Activated CD8-positive, alpha-beta memory T cell treated with anti-CD3 and anti-CD28 coated beads, Interleukin-2, amount 50 U/mL, for 1 hour (primary cell): ENCODE data around the gene PXDN.
"Not testable (repeated sequence)": the region's sequence is repeated elsewhere in the genome, so short reads cannot be mapped to it uniquely, and the experiment has no call there.

Experiments used
- DNase-seq: peaks from one replicate; pipeline ENCODE4 v3.0.0-alpha.2; 2020; ENCODE audit errors: extremely low read depth

PXDN gene

DNA sequence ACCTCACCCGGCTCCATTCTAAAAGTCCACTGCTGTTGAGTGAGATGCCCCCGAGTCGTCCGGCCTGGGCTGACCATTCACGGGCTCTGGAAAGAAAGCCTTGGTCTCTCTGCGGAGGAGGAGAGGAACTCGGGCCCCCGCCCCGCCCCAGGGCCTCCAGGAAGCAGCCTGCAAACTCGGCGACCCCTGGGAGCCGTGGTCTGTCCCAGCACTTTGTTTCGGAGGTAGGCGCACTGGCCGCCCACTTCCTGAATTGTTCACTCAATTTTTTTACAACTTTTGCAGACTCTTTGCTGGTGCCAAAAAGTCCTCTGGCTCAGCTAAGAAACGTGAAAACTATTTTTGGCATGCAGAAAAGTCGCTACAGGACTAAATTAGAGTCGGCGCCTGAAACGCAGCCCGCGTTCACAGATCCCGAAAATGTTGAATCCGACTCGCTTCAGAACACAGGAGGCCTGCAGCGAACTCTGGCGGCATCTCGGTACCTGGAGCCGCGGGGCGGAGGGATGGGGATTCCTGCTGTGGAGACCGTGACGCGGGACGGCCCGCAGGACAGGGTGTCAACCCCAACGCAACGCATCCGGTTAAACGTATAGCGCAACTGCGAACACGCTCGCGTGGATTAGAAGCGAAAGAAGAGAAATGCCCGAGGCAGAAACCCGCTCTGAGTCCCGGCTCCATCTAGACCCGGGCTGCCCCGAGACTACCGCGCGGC, 1.5 kb downstream of the PXDN start:
- DNase-seq = no peak

- no peak for DNase-seq
These were observed 2.0 kb downstream of the PXDN start for GRCh38 chr2:1742301-1742680.

DNA sequence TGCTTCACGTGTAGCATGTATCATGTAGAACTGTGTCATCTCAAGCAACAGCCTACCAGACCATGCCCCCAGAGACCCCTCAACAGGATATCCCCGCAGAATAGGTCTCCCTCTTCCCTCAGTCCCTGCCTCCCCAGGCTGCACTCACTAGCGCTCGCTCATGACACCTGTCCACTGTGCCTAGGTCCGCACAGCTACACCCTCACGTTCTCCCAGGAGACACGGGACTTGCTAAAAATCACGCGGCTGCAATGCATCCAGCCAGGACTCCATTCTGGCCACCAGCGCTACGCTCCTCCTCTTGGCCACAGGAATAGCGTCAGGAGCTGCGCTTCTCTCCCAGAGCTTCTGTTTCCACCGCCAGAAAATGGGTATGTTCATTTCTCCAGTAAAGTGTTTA, 2.5 kb downstream of the PXDN start:
- DNase-seq = no peak

DNA sequence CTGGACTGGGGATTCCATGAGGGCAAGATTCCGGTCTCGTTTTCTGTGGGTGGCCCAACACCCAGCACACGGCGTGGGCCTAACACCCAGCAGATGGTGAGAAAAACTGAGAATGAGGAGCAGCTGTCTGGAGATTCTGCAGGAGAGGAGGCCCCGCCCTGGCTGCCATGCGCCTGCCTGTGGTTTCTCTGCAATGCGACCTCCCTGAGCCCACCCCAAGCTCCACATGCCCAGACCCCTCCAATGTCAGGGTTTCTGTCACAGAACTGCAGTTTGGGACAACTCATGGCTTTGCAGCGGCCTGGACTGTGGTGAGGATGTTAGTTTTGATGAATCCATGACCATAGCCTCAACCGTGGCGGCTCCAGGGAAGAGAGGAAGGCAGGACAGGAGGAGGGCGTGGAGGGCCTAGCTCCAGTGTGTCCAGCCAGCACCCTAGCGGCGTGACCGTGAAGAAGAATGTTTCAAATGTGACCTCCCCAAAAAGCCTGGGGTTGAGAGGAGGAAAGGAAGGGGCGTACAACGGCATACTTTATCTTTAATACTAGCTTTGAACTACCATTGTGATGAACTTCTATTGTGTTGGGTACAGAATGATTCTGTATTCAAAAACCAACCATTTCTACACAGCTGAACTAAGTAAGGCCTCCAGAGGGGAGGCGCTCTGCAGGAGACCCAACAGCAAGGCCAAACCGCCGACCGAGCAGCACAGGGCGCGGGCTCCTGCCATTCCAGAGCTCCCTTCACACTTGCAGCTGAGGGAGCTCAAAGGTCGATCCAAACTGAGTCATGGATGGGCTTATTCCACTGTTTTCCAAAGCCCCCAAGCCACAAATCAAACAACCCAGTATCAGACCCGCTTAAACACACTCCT, 3.4 kb downstream of the PXDN start:
- no peak for DNase-seq

DNA sequence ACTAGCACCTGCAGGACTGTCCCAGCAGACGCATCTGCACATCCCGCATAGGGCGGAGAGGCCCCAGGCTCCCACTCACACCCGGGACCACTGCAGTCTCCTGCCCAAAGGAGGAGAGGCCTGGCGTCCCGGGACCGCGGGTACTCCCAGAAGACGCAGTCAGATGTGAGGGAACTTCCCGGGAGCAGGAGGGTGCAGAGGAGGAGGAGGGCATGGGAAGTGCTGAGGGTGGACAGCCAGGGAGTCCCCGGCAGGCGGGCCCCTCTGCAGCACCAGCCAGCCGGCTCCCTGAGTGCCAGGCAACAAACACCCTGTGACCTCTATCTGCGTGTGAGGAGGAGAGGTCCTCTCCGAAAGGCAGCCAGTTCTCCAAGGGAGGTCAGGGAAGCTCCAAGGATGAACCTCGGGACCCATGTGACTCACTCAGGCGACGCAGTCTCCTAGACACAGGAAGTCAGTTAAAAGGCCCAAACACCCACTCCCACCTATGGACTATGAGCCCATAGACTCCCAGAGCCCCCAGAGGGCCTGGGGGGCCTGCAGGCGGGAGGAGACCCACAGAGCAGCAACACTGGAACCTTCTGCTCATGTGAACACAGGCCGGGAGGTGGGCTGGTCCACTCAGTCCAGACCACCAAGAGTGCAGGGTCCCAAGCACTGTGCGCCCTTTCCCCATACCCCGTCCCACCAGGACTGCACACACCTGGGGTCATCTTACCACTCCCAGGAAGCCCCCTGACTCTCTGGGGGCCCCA, 4.2 kb downstream of the PXDN start:
- no peak for DNase-seq

- no peak for DNase-seq
These were observed 4.9 kb downstream of the PXDN start for GRCh38 chr2:1739322-1739957.

GRCh38 chr2:1738646-1739302, 5.5 kb downstream of the PXDN start:
- DNase-seq = no peak

GRCh38 chr2:1738163-1738562, 6.2 kb downstream of the PXDN start:
- no peak for DNase-seq

DNA sequence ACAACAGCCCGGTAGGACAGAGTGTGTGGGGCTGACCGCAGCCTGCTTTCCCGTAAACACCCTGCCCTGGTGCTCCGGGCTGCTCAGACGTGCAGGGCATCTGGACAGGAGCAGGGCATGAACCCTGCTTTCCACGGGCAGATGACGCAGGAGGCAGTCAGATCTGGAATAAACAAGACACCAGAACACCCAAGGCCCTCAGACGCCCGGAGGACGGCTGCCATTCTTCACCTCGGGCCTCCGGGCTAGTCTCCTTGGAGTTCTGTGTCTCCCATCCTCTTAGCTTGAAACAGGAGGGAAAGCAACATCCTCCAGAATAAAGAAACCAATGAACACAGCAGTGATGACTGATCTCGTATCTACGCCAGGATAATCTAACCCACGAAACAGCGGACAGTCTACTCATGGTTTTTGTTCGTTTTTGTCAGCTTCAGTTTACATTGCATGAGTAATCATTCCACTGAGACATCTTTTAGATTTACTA, 7.3 kb downstream of the PXDN start:
- no peak for DNase-seq

DNA sequence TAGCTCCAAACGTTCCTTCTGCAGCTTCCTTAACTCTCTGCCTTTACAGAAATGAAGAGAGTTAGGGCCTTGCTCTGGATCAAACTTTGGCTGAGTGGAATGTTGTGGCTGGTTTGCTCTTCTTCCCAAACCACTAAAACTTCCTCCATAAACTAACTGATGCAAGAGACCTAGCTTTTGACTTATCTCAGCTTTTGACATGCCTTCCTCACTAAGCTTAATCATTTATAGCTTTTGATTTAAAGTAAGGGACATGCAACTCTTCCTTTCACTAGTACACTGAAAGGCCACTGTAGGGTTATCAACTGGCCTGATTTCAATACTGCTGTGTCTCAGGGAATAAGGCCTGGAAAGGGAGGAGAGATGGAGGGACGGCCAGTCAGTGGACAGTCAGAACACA, 8.3 kb downstream of the PXDN start:
- no peak for DNase-seq

GRCh38 chr2:1733298-1733697, 11.0 kb downstream of the PXDN start:
- DNase-seq = not testable (repeated sequence)

DNA sequence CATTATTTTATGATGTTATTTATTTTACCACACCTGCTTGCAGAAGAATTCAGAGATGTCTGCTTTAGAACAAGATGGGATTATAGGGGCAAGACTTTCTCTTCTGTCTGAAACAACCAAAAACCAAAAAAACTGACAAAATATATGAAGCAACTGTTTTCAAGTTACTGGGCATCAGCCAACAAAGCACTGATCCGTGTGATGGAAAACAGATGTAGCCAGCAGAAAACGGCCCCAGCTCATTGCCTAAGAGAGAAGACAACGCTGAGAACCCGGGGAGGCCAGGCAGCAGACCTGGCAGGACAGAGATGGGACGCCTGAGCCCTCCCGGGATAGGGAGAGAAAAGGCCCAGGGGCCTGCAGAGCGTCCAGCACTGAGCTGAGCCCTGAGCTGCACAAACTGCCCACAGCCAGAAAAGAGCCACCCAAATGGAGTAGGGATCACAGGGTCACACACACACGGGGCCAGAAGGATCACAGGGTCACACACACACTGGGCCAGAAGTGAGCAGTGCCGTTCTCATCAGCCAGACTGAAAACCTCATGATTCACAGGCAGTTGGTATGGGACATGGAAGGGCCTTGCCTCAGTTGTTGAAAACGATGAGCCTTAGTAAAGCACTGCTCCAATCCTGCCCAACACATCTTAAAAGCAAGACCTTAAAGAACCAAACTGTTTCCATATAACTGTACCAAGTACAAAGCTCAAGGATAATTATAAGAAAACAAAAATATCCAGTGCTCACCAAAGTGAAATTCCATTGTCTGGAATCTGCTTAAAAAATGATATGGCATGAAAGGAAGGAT, 12.1 kb downstream of the PXDN start:
- DNase-seq = no peak

DNA sequence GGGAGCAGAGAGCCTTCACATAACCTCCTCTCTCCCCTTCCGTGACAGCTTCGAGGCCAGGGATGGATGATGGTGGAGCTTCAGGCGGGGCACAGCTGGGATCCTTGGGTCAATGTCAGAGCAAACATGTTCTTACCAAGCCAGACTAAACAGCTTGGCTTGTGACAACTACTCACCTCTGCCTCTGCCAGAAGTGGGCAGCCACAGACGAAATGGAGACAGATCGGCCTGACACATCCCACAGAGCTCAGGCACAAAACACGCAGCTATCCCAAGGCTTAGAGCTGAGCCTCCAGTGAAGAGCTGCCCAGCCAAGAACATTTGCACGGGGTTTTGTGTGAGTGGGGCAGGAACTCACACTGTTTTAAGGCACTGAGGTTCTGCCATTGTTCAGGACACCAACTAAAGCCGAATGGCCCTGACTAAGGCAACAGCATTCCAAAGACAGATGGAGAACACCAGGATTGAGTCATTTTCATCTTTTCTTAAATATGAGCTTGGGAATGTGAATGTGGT, 12.8 kb downstream of the PXDN start:
- DNase-seq = no peak

DNA sequence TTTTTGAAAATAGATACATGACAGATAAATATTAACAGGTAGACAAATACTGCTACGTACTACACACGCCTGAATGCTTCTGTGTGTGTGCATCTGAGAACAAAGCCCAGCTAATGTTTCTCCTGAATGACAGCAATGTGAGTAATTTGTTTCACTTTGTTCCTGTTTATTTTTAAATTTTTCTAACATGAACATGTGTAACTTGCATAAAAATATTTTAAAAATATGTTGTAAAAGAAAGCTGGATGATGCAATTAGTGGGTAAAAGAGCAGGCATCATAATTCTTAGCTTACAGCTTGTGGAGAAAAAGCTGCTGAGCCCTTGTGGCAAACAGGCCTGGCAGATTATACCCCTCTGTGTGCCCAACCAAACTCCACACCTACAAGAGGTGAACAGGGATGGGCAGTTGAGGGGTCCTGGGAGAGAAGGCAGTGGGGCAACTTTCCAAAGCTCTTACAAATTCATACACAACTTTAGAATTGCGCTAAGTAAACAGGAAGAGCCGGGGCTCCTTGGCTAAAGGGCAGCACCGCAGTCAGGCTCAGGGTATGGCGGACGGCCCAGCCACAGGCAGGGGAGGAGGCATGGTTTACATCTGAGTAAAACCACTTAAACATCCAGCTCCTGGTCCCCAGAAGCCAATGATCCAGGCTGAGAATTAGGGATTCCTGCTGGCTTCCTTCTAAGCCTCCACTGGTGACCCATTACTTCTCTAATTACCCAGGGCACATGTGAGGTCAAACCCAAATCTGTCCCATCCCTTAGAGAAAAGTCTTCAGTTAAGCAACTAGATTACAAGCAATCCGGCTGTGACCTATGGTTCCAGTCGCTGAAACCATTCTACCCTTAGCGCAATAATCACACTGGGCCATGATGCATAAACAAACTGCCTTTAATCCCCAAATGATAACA, 14.0 kb downstream of the PXDN start:
- no peak for DNase-seq

- no peak for DNase-seq
These were observed 15.1 kb downstream of the PXDN start for GRCh38 chr2:1729242-1729641.

DNA sequence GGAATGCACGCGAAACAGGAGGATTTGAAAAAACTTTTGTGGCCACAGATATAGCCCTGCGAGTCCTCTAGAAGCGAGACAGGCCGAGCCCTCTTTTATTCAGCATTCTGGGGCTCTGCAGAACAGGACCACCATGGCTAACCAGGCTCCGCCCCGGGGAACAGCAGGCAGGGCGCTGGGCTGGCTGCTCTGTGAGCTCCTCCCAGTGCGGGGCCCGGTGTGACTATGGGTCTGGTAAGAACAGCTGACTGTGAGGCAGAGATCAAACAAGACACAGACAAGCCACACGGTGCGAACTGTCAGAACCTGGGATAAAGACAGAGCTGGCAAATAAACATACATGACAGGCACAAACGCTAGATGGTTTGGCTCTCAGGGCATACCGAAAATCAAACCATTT, 15.5 kb downstream of the PXDN start:
- DNase-seq = no peak

DNA sequence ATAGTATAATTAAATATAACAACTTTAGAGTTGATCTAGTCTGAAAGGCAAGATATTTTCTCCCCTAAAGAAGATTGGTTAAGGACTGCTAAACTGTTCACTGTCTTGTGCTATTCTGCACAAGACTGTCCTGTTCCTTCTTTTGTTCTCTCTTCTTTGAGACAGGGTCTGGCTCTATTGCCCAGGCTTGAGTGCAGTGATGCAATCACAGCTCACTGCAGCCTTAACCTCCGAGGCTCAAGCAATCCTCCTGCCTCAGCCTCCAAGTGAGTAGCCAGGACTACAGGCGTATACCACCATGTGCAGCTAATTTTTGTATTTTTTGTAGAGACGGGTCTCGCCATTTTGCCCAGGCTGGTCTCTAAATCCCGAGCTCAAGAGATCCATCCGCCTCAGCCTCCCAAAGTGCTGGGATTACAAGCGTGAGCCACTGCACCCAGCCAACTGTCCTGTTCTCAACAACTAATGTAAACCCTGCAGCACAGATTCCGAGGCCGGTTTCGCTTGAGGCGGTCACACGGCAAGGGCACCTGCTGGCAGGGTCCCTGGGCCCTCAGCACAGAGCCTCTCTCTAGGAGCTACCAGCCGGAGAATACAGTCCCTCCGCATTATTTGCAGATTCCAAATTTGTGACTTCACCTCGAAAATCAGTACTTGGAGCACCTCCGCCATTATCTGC, 16.4 kb downstream of the PXDN start:
- DNase-seq = no peak

DNA sequence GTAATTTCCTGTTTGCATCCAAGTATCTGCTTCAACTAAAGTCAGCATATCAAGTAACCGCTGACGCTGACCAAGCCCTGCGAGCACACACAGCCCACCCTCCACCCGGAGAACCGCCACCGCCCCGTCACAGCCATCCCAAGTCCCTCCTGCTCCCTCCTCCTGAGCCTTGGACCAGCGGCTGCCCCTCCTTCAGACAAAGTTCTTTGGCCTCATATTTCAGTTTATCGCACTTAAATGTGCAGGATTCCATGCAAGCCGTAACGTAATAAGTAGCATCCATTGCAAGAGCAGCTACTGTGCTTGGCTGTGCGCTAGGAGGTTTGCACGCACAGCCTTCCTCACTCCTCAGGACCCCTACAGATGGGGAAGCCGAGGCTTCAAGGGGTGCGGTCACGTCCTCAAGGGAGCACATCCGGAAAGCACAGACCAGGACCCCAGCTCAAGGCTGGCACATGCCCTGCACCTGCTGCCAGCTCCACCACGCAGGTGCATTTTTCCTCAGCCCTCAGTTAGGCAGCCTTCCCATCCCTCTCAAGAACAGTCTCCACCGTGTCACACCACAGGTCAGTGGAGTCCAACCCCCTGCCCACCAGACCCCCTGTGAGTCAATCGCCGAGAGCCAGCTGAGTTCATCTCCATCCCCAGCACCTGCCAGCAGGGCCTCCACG, 17.1 kb downstream of the PXDN start:
- no peak for DNase-seq
